Activated CD8-positive, alpha-beta memory T cell treated with anti-CD3 and anti-CD28 coated beads for 4 hours (primary cell): ENCODE data around the gene PTHLH.

Source experiments
- DNase-seq, 2 donors: peaks; one replicate each; pipeline ENCODE4 v3.0.0-alpha.2; 2020; ENCODE audit warnings: low read depth in 2 of 2

Gene PTHLH

DNA sequence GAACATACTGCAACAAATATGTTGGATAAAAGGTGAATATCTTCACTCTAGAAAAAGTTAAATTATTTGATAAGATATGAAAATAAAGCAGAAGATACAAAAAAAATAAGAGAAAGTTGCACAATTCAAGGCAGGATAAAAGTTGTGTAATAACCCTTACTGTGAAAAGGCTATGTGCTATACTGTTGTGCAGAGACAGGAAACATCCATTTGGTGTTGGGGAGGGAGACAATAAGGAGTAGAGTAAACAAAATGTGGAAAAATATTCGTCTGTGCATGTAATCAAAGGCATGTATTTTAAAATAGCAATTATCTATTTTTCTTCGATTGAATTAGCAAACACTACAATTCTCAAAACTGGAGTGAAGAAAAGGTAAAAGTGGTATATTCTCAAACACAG lies 34.8 kb downstream of the PTHLH start:
- no peak for DNase-seq

DNA sequence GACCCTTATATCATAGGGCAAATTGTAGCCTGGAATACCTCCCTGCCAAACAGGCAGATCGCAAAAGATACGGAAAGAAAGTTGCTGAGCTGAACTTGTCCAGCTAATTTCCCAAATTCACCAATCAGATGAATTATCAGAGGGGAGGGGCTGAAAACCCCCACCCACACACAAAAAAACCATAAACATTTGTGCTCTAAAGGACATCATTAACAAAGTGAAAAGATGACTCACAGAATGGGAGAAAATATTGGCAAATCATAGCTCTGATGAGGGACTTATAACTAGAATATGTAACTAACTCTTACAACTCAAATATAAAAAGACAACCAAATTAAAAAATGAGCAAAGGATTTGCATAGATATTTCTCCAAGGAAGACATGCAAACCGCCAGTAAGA lies 36.3 kb downstream of the PTHLH start:
- no peak for DNase-seq

DNA sequence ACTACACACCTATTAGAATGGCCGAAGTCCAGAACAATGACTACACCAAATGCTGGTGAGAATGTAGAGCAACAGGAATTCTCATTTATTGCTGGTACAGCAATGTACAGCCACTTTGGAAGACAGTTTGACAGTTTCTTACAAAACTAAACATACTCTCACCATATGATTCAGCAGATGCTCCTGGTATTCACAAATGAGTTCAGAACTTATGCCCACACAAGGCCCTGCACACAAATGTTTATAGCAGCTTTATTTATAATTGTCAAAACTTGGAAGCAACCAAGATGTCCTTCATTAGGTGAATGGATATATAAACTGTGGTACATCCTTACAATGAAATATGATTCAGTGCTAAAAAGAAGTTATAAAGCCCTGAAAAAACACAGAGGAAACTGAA lies 38.3 kb downstream of the PTHLH start:
- DNase-seq = no peak

DNA sequence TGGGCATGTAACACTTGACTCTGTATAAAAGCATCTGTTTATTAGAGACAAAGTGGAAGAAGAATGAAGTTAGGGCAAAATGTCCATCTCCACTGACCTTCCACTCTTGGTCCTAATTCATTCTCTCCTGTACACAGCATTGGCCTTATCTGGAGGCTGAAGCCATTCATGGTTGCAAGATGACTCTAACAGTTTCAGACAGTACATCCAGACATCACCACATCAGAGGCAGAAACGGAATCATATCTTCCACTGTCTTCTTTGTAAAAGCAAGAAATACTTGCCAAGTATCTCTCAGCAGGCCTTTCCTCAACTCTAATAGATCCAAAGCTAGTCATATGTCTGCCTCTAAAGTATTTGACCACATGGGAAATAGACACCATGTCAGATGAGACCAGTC lies 41.1 kb downstream of the PTHLH start:
- DNase-seq = no peak

DNA sequence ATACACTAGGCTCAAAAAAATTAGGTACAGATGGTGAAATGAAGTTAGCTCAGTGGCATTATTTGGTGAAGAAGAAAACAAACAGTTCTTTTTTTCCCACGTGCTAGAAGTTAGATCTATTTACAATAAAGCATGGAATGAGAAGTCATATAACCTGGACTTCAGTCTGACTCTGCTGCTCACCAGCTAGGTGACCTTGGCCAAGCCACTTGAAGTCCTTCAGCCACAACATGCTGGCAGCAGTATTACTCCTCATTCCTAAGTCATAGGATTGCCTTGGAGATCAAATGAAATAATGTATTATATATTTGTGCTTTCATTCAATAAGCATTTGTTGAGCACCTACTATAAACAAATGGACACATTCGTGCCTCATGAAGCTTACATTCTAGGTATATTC lies 45.2 kb downstream of the PTHLH start:
- DNase-seq = no peak

DNA sequence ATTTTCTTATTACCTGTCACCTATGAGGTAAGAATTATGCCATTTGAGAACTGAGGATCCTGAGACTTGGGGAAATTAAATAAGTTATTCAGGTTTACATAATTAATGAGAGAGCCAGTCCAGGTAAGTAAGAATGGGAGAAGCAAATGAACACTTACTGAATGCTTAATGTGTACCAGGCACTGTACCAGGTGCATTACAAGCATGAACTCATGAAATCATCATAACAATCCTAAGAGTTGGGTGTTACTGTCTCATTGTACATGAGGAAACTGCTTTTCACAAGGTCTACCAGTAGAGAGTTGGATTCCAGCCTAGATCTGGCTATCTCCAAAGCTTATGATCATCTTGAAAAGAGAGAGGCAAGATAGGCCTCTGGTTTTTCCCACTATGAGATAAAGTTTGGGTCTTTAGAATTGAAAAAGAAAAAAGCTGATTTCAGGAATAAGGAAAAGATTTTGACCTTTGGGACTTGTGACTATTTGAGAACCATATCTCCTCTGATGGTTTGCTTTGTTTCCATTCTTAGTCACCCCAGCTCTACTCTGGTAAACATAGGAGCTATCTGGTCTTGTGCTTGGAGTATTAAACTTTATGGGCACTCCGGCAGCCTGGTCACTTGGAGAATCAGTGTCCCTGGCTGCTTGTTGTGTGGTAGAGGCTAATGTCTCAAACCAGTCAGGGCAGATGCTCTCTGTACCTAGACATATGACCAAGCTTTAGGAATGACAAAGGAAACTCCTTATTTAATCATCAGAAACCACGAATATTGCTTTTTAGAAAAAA lies 48.0 kb downstream of the PTHLH start:
- no peak for DNase-seq

DNA sequence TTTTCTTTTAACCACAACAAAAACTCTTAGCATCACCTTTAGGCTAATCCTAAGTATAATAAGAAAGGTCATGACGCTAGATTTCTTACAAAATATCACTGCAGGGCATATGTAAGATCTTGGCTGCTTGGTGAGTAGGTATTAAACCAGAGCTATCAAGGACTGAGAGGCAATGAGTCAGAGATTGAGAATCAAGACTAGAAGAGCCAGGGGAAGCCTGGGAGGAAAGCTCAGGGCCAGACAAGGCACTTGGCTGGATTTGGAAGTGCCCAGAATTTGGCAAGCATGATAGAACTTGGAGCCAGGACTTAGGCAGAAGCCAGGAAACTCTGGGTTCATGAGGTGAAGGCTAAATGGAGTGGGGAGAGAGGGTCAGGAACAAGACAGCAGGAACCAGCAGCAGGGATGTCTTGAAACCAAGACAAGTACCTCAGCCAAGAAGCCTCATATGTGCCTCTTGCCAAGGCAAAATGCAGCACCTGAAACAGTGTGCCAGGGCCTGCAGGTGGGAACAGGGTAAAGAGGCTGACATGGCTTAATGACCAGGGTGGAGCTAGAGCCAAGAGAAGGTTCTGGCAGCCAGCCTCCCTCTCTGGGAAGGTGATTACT lies 49.9 kb downstream of the PTHLH start:
- no peak for DNase-seq

DNA sequence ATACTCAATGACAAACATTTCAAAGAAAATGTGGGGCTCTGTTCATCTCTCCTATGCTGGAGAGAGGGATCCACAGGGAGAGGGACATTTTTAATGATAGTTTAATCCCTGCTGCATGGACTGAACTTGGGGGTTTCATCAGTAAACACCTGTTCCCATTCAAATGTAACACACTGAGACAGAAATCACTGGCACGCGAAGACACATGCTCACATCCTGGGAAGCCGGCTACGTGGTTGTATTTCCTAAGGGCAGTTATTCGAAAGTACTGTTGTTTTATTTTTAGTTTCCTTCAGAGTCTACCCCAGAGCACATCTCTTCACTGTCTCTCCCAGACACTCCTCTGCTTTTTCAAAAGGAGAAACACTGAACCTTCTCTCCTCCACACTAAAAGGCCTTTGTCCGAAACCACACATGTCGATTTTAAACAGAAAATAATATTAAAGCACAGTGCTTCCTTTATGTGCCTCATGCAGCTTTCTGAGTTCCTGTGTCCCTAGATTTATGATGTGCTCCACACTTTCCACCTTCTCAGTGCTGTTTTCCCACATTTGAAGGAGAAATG lies 52.8 kb downstream of the PTHLH start:
- DNase-seq = no peak

DNA sequence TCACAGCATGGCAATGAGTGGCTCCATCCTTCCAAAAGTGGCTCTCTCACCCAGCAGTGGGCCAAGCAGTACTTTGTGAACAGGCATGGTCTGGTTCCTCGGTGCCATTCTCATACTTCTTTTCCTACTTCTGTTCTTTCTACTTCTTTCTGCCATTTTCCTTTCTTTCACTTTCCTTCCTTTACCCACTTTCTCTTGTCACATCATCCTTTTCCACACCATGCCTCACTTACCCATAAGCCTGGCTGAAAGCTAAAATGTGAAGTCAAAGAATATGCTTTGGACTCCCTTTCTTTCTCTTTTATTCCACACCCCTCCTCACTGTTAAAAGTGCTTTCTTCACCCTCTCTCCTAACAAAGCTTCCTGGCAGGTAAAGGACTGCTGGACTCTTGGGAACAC lies 57.0 kb downstream of the PTHLH start:
- DNase-seq = no peak

DNA sequence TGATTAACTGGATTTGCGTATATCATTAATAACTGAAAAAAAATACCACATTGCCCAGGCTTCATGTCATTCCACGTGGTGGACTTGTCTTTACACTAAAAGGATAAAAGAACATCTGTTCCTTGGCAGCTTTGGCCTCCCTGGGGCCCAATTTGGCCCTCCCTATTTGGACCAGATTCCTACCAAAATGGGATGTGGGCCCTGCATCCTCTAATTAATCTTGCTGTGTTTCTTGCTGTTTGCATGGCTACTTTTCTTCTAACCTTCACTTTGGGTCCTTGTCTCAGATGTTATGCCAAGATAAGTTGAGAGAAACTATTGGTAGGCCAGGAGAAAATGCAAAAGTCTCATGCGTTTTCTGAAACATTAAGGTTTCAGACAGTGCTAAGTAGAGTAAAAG lies 57.5 kb downstream of the PTHLH start:
- DNase-seq = no peak

DNA sequence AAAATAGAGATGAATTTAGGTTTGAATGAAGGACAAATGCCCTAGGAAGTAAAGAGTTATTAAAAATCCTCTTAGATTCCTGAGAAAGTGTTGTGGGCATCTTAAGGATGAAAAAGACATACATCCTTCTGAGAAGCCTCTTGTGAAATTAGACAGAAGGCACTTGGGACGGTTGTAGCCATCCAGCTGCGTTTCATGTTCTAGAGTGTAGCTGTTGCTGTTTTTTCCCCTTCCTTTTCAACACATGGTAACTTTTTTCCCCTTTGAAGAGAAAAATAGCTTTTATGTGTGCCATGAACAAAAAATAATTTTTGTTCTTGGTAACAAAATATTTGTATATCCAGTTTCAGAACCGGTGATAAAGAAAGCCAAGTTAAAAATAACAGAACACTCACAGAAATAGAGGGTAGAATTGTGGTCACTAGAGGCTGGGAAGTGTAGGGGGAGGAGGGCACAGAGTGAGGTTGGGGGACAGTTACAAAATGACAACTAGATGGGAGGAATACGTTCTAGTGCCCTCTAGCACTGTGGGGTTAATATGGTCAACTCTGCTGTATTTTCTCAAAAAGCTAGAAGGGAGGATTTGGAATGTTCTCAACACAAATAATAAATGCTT lies 58.4 kb downstream of the PTHLH start:
- no peak for DNase-seq

DNA sequence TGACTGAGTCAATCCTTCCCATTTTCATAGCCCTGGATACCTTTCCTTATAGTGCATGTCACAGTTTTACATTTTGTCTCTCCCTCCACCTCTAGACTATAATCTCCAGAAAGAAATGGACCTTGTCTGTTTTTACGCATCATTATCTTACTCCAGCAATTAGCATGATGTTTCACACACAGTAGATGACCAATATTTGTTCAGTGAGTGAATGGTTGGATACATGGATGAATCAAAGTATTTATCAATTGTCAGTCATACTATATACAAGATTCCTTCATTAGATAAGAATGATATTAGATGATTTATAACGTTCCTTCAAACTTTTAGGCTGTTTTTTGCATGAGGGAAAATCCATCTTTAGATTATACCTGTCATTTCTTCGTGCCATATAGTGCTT lies 61.1 kb downstream of the PTHLH start:
- DNase-seq = no peak
